DMS153 (cell line): ENCODE measurements around the gene LMO2.
"Not testable (repeated sequence)": the region's sequence is repeated elsewhere in the genome, so short reads cannot be mapped to it uniquely, and the experiment has no call there.

ENCODE experiments used
- DNase-seq: peaks from one replicate; lab custom pipeline; 2025; lab: John Stamatoyannopoulos, UW

The LMO2 gene

DNA sequence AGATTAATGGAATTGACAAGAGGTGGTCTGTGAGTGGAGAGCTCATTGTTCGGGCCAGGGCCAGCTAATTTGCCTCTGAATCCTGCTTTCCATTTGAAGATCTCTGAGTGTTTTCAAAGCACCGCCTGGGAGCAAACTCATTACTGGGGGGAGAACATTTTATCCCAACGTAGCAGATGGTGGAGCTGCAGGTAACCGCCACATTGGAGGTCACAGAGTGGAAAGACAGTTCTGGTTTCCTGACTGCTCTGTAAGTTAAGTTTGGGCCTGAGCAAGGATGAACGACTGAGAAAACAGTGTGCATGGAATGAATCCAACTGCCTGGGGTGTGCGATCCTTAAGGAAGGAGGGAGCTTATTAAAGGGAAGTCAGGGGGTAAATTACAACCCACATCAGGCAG, 30.5 kb downstream of the LMO2 start:
- no peak for DNase-seq

DNA sequence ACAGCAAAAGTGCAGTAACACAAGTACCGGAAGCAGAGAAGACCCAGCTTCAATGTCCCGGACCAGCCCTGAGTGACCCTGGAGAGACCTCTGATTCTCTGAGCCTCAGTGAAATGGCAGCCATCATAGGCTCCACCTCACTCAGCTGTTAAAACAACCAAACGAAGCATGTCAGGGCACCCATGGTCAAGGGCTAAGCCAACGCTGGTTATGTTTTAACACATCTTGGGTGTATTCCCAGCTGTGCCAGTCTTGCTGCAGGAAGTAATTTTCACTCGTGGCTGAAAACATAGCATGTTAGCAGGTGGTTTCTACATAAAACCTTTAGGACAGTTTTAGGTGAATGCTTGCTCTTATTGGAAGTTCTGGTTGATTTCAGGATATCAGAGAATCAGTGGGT, 30.9 kb downstream of the LMO2 start:
- no peak for DNase-seq

- DNase-seq, result no peak
Measured at GRCh38 chr11:33859306-33859705, 32.6 kb downstream of the LMO2 start.

DNA sequence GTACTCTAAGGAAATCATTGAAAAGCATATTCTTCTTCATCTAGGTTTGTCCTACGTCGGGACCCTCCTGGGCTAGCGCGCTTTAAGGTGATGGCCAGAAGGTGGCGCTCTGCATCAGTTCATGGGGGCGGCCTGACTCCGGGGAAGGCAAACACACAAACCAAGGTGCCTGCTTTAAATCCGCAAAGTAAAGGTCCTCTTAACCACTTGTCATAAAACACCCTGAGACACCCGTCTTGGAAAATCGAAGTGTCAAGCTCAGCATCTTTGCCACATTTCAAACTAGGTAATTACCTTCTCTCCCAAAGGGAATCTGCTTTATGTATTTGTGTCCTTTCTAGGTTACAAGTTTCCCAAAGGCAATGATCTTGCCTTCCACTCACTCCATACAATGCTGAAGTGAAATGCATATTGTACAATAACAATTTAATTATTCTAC, 33.9 kb downstream of the LMO2 start:
- peak; percentile 20 for DNase-seq

GRCh38 chr11:33855500-33855899, 36.4 kb downstream of the LMO2 start:
- no peak for DNase-seq

DNA sequence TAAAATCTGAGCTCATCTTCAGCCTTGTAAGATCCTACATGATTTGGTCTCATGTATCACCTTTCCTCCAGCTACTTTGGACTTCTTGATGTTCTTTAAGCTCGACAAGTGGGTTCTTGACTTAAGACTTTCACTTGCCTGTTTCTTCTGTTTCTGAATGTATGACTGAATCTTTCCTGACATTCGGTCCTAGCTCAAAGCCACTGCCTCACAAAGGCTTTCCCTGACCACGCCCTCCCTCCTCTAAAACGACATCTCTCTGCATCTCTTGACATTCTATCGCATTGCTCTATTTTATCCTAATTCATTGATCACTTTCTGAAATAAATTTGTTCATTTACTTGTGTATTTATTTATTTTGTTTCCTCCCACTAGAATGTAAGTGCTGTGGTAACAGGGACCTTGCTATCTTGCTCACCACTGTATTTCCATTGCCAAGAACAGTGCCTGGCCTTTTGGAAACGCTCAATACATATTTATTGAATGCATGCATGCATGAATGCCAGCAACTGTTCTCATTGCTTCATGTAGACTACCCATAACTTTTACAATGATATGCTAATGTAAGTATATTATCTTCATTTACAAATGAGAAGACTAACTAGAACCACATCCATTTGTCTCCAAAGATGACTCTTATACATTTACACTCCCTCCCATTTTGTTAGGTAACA, 43.0 kb downstream of the LMO2 start:
- DNase-seq, result no peak

DNA sequence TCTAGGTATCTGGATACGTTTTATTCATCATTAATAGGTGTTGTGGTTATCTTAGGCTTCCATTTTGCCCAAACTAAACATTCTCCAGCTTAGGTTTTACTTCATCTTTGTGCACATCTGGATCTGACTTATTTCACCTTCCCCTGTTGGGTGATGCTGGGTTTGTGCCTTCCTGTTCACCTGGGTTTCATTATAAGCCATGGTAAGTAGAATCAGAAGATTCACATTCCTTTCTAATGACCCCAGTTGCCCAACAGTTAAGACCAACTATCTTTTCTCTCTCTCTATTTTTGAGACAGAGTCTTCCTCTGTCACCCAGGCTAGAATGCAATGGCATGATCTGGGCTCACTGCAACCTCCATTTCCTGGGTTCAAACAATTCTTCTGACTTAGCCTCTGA, 44.6 kb downstream of the LMO2 start:
- no peak for DNase-seq

GRCh38 chr11:33844236-33844635, 47.6 kb downstream of the LMO2 start:
- DNase-seq, result no peak

DNA sequence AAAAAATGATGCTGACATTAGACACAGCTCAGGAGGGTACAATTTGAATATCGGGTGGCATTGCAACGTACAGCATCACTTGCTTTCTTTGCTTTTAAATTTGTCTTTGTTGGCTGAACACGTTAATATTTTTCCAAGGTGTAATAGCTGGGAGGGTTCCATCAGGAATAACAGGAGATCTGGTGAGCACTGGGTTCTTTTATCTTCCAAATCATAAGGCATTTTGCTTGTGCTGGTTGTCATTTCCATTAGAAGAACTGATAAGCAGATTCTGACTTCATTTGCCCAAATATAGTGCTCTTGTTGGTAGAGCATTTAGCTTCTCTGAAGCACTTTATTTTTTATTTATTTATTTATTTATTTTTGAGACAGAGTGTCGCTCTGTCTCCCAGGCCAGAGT, 48.9 kb downstream of the LMO2 start:
- no peak for DNase-seq

- peak; percentile 4 for DNase-seq
Measured at GRCh38 chr11:33842236-33842915, 49.5 kb downstream of the LMO2 start.

DNA sequence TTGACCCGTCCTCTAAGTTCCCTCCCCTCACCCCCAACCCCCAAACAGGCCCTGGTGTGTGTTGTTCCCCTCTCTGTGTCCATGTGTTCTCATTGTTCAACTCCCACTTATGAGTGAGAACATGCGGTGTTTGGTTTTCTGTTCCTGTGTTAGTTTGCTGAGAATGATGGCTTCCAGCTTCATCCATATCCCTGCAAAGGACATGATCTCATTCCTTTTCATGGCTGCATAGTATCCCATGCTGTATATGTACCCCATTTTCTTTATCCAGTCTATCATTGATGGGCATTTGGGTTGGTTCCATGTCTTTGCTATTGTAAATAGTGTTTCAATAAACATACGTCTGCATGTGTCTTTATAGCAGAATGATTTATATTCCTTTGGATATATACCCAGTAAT, 53.6 kb downstream of the LMO2 start:
- not testable (repeated sequence) for DNase-seq

GRCh38 chr11:33837334-33837733, 54.5 kb downstream of the LMO2 start:
- not testable (repeated sequence) for DNase-seq

- peak; percentile 3 for DNase-seq
Measured at GRCh38 chr11:33835143-33835878, 56.6 kb downstream of the LMO2 start.

GRCh38 chr11:33832676-33833075, 59.2 kb downstream of the LMO2 start:
- no peak for DNase-seq

- no peak for DNase-seq
Measured at GRCh38 chr11:33830903-33831648, 60.8 kb downstream of the LMO2 start.

DNA sequence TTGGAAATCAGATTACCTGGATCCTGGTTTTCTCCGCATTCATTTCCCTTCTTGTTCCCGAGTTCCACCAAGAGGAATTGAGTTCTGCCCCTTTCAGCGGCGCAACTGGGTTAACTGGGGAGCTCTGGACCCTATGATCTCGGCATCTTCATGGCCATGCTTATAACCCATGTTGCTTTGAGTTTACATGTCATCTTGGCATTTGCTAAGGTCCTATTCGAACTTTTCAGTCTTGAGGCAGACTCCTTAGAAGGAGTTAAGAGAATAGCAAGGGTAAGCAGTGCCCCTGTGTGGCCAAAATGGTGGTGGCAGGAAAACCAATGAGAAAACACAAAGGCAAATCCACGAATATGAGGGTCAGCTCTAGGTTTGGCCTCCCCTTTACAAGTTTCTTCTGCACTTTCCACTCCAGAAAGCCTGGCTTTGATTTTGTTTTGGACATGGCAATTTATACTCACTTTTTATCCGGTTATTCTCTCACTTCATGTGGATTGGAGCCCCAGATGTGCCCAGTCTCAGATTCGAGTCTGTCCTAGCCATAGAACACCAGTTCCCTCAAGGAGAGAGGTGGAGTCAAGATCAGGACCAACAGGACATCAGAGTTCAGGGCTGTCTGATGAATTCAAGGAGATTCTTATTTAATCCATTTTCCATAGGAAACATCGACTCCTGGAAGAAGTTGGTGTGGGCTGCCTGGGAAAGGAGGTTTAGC, 62.3 kb downstream of the LMO2 start:
- no peak for DNase-seq

DNA sequence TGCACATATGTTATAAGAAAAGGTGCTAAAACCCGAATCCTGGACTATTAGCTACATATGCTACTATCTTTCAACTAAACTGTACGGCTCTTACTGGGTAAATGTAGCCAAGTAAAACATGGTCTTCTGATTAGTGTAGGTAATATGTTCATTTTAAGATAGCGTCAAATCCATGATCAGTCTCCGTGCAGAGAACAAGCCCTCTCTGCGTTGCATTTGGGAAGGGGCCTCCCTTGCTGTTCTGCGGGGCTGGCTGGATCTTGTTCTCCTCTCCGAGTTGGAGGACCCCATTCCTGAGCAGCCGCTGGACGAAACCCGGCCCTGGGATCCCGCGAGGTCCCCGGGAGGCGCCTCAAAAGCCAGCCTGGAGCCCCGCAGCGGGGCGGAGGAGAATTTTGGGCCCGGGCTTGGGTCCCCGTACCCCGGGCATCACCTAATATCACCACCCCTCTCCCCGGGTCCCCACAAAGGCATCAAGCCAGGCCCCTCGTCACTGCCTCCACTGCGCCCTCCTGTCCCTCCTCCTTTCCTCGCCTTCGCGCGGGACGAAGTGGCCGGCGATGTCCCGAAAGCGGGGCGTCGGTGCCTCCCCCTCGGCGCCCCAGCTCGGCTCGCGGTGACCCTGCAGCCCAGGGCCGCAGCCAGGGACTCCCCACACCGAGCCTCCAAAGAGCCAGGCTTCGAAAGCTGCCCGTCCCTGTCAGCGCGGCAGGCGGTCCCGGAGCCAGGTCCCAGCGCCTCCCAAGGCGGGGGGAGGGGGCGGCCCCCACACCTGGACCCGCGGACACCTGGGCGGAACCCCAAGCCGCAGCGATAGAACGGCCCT, 63.1 kb downstream of the LMO2 start:
- DNase-seq, result no peak

DNA sequence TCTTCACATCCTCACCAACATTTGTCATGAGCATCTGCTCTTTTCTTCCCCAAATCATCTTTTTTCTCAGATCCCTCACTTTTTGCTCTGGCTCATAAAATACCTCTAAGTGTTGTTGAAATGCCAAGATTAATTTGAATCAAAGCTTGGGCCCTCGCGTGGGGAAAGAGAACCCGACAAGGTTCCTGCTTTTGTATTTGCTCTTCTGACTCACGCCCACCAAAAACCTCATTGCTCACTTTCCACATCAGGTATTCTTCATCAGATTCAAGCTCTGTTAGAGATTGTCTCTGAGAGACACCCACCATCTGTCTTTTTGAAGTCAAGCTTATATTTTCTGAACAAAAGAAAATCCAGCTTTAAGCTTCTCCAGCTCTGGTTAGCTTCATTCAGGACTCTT, 64.7 kb downstream of the LMO2 start:
- DNase-seq, result no peak

DNA sequence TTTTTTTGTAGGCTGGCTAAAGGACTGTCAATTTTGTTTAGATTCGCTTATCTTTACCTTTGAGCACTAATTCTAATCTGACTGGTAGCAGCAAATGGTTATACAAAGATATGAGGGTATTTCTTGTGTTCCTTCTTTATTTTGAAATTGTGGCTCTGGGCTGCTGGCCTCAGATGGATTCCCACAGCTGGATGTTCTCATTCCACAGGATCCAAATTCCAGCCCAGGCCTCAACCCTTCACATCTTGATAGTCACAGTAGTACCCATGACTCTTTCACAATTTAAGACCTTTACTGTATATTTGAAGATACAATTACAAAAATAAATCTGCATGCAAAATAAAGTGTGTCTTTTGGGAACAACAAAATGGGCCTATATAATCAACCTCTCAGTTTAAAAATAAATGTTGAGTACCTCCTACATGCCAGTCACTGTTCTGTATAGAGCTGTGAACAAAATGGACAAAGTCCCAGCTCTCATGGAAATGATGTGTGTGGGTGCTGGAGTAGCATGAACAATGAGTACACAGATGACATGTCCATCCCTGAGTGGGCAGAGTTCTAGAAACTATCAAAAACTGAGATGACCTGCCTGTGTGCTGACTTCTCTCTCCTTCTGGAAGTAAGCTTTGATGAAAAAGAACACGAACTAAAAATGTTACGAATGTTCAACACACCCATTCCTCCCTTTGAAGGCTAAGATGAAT, 65.9 kb downstream of the LMO2 start:
- no peak for DNase-seq

- DNase-seq, result not testable (repeated sequence)
Measured at GRCh38 chr11:33822981-33823380, 68.9 kb downstream of the LMO2 start.
